Neural cell (in vitro differentiated cells): ENCODE measurements around the gene CABCOCO1. TPM values are rescaled to one million over a fixed set of nuclear protein-coding genes. Genes with fewer than 3 reads are reported as not detected.

Source experiments
- H2AFZ ChIP-seq: fragments of 200-600, 300-800 bp; sonication (generic), shearing (Covaris generic); 2 replicates; pipeline ENCODE4 v1.6.0; 2014; ENCODE audit warnings: low read depth, mild to moderate bottlenecking, antibody characterized with exemption, low read length, moderate library complexity
- H3F3A ChIP-seq: fragments of 200-600 bp; shearing (Covaris generic); 2 replicates; pipeline ENCODE4 v1.6.1; 2016; ENCODE audit warnings: mild to moderate bottlenecking, moderate library complexity, mixed read lengths, antibody characterized with exemption, low read length; ENCODE audit not compliant: insufficient read depth, poor library complexity, severe bottlenecking
- H3K27ac ChIP-seq: fragments of 200-600, 300-800 bp; sonication (generic), shearing (Covaris generic); 2 replicates; pipeline ENCODE4 v1.5.1; 2014; ENCODE audit warnings: mild to moderate bottlenecking, low read length, moderate library complexity
- H3K27me3 ChIP-seq: fragments of 300-800, 200-600 bp; sonication (generic), shearing (Covaris generic); 2 replicates; pipeline ENCODE4 v1.6.0; 2014; ENCODE audit warnings: mild to moderate bottlenecking, low read depth, low read length, moderate library complexity; ENCODE audit not compliant: insufficient read depth
- H3K36me3 ChIP-seq: fragments of 300-800, 200-600 bp; sonication (generic), shearing (Covaris generic); 2 replicates; pipeline ENCODE4 v1.5.1; 2014; ENCODE audit warnings: mild to moderate bottlenecking, antibody characterized with exemption, low read length, moderate library complexity; ENCODE audit not compliant: insufficient read depth
- H3K4me2 ChIP-seq: fragments of 300-800, 200-600 bp; sonication (generic), shearing (Covaris generic); 2 replicates; pipeline ENCODE4 v1.6.0; 2014; ENCODE audit warnings: mild to moderate bottlenecking, low read length
- H3K4me3 ChIP-seq: fragments of 300-800, 200-600 bp; sonication (generic), shearing (Covaris generic); 2 replicates; pipeline ENCODE4 v1.5.1; 2014; ENCODE audit warnings: mild to moderate bottlenecking, low read length, moderate library complexity
- H3K79me2 ChIP-seq: fragments of 200-600 bp; shearing (Covaris generic); replicated peaks from 2 replicates; pipeline ENCODE4 v1.6.0; 2014; ENCODE audit warnings: mild to moderate bottlenecking, low read length, moderate library complexity; ENCODE audit not compliant: insufficient read depth
- H3K9ac ChIP-seq: fragments of 300-800, 200-600 bp; sonication (generic), shearing (Covaris generic); 2 replicates; pipeline ENCODE4 v1.6.1; 2016; ENCODE audit warnings: mild to moderate bottlenecking, low read length, mixed read lengths
- H3K9me2 ChIP-seq: fragments of 200-600 bp; shearing (Covaris generic); 2 replicates; pipeline ENCODE4 v1.6.1; 2016; ENCODE audit warnings: mild to moderate bottlenecking, low read length, mixed read lengths; ENCODE audit not compliant: insufficient read depth
- H3K9me3 ChIP-seq: fragments of 200-600, 300-800 bp; sonication (generic), shearing (Covaris generic); 2 replicates; pipeline ENCODE4 v1.6.1; 2016; ENCODE audit warnings: mild to moderate bottlenecking, mixed run types, low read length, moderate library complexity, mixed read lengths
- H4K20me1 ChIP-seq: fragments of 200-600 bp; shearing (Covaris generic); 2 replicates; pipeline ENCODE4 v1.6.1; 2016; ENCODE audit warnings: mild to moderate bottlenecking, mixed run types; ENCODE audit not compliant: insufficient read depth
- EP300 ChIP-seq: fragments of 450-650 bp; conservative IDR thresholded peaks from 2 replicates; pipeline ENCODE4 v1.6.1; 2014; ENCODE audit warnings: antibody characterized with exemption, mild to moderate bottlenecking, moderate library complexity; ENCODE audit not compliant: poor library complexity, severe bottlenecking
- EZH2 ChIP-seq: fragments of 200-600, 300-800 bp; shearing (Covaris generic), sonication (generic); IDR thresholded peaks from 2 replicates; pipeline ENCODE4 v1.6.1; 2014; ENCODE audit warnings: antibody characterized with exemption, low read length, borderline replicate concordance, mild to moderate bottlenecking; ENCODE audit not compliant: insufficient read depth, poor library complexity, severe bottlenecking
- MXI1 ChIP-seq: fragments of 450-650 bp; conservative IDR thresholded peaks from 2 replicates; pipeline ENCODE4 v1.6.1; 2014; ENCODE audit warnings: antibody characterized with exemption, mild to moderate bottlenecking; ENCODE audit not compliant: poor library complexity, severe bottlenecking
- POLR2AphosphoS5 ChIP-seq: IDR thresholded peaks from 2 replicates; pipeline ENCODE4 v1.6.1; 2012
- RAD21 ChIP-seq: fragments of 450-650 bp; conservative IDR thresholded peaks from 2 replicates; pipeline ENCODE4 v1.6.1; 2014; ENCODE audit warnings: antibody characterized with exemption, mild to moderate bottlenecking, moderate library complexity
- SMC3 ChIP-seq: fragments of 450-650 bp; conservative IDR thresholded peaks from 2 replicates; pipeline ENCODE4 v1.6.1; 2014; ENCODE audit warnings: antibody characterized with exemption, mild to moderate bottlenecking, moderate library complexity; ENCODE audit not compliant: poor library complexity
- TAF1 ChIP-seq: IDR thresholded peaks from 2 replicates; pipeline ENCODE4 v1.6.1; 2012; ENCODE audit warnings: low read depth
- polyA plus RNA-seq: library from polyadenylated mRNA; depleted of rRNA; stranded (reverse); fragments of >200 nt; gene quantifications from 2 replicates; pipeline ENCODE4 v1.2.3, GENCODE V29; 2014
- TF ChIP-seq, protein P1 (sequence below): IDR thresholded peaks from 2 replicates; pipeline ENCODE4 v1.6.1; 2012; ENCODE audit warnings: borderline replicate concordance
- TF ChIP-seq, protein P2 (sequence below): fragments of 450-650 bp; IDR thresholded peaks from 2 replicates; pipeline ENCODE4 v1.5.1; 2014; ENCODE audit warnings: antibody characterized with exemption, mild to moderate bottlenecking, moderate library complexity; ENCODE audit not compliant: poor library complexity, severe bottlenecking

The CABCOCO1 gene
- polyA plus RNA-seq, 1 donor from 2014 or later = 0.31 TPM

DNA sequence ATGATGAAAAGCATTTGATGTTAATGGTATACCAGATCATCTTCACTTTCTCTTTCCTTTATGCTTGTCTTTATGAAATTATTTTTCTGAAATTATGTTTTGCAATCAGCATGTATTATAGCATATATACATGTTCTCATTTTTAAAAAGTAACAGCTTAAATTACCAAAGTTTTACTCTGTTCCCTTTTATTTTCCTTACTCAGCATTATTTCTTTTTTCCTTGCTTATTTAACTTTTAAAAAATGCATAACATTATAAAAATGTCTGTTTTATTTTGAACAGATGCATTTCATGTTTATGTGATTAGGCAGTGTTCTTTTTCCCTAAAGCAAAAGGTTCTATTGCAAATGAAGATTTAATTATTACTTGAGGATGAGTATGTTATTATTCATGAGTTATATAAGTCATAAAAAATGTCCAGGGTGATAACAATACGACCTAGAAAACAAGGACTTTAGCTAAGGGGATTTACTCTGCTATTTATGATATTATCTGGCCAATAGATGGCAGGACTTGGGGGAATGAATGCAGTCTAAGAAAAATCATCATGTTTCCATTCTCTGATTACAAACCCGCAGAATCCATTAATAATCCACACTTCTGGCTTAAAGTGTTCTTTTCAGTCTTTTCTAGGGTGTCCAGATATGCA lies 38.5 kb downstream of the CABCOCO1 start:
- TF ChIP-seq SMC3 (no peak), POLR2AphosphoS5 (no peak), EZH2 (no peak), RAD21 (no peak), MXI1 (no peak), EP300 (no peak), TAF1 (no peak)
- TF ChIP-seq, protein P1, sequence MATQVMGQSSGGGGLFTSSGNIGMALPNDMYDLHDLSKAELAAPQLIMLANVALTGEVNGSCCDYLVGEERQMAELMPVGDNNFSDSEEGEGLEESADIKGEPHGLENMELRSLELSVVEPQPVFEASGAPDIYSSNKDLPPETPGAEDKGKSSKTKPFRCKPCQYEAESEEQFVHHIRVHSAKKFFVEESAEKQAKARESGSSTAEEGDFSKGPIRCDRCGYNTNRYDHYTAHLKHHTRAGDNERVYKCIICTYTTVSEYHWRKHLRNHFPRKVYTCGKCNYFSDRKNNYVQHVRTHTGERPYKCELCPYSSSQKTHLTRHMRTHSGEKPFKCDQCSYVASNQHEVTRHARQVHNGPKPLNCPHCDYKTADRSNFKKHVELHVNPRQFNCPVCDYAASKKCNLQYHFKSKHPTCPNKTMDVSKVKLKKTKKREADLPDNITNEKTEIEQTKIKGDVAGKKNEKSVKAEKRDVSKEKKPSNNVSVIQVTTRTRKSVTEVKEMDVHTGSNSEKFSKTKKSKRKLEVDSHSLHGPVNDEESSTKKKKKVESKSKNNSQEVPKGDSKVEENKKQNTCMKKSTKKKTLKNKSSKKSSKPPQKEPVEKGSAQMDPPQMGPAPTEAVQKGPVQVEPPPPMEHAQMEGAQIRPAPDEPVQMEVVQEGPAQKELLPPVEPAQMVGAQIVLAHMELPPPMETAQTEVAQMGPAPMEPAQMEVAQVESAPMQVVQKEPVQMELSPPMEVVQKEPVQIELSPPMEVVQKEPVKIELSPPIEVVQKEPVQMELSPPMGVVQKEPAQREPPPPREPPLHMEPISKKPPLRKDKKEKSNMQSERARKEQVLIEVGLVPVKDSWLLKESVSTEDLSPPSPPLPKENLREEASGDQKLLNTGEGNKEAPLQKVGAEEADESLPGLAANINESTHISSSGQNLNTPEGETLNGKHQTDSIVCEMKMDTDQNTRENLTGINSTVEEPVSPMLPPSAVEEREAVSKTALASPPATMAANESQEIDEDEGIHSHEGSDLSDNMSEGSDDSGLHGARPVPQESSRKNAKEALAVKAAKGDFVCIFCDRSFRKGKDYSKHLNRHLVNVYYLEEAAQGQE = no peak
- TF ChIP-seq, protein P2, sequence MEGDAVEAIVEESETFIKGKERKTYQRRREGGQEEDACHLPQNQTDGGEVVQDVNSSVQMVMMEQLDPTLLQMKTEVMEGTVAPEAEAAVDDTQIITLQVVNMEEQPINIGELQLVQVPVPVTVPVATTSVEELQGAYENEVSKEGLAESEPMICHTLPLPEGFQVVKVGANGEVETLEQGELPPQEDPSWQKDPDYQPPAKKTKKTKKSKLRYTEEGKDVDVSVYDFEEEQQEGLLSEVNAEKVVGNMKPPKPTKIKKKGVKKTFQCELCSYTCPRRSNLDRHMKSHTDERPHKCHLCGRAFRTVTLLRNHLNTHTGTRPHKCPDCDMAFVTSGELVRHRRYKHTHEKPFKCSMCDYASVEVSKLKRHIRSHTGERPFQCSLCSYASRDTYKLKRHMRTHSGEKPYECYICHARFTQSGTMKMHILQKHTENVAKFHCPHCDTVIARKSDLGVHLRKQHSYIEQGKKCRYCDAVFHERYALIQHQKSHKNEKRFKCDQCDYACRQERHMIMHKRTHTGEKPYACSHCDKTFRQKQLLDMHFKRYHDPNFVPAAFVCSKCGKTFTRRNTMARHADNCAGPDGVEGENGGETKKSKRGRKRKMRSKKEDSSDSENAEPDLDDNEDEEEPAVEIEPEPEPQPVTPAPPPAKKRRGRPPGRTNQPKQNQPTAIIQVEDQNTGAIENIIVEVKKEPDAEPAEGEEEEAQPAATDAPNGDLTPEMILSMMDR = no peak
- H3K9ac ChIP-seq = no peak overlapping the region
- no peak overlapping the region for H3K4me3 ChIP-seq
- H3F3A ChIP-seq = no peaks in the 10 kb centered on the region
- no peak overlapping the region for H3K27ac ChIP-seq
- H3K27me3 ChIP-seq = no peaks in the 10 kb centered on the region
- no peaks in the 10 kb centered on the region for H3K36me3 ChIP-seq
- no peaks in the 10 kb centered on the region for H3K9me2 ChIP-seq
- H3K4me2 ChIP-seq = no peak overlapping the region
- no peaks in the 10 kb centered on the region for H3K9me3 ChIP-seq
- H4K20me1 ChIP-seq = no peaks in the 10 kb centered on the region
- no peaks in the 10 kb centered on the region for H3K79me2 ChIP-seq
- H2AFZ ChIP-seq = no peak overlapping the region

DNA sequence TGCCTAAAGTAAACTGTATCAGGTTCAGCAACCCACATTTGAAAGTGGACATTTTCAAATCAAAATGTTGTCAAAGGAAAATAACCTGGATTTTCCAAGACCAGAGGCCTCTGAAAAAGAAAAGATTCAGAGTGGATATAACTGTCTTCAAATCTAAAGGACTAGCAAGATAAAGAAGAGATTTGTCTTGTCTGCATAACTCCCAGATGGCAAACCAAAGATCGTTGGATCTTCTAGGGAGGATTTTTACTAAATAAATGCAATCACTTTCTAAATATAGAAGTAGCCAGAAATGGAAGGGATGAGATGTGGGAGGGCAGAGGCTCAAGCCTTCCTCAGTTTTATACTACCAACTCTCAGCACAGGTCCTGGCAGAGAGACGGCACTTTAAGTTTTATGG lies 39.0 kb downstream of the CABCOCO1 start:
- Histone ChIP-seq H3F3A (no peaks in the 10 kb centered on the region), H3K4me2 (no peak overlapping the region), H4K20me1 (no peaks in the 10 kb centered on the region), H3K27ac (no peak overlapping the region), H3K4me3 (no peak overlapping the region), H3K9me3 (no peaks in the 10 kb centered on the region), H2AFZ (no peak overlapping the region), H3K36me3 (no peaks in the 10 kb centered on the region), H3K9ac (no peak overlapping the region), H3K9me2 (no peaks in the 10 kb centered on the region), H3K79me2 (no peaks in the 10 kb centered on the region), H3K27me3 (no peaks in the 10 kb centered on the region)
- no peak for TF ChIP-seq SMC3
- no peak for TF ChIP-seq POLR2AphosphoS5
- no peak for TF ChIP-seq RAD21
- TF ChIP-seq TAF1 = no peak
- no peak for TF ChIP-seq EZH2
- TF ChIP-seq, protein P2 = no peak
- TF ChIP-seq EP300 = no peak
- TF ChIP-seq, protein P1 = no peak
- no peak for TF ChIP-seq MXI1
